ENCODE measurements around the gene POTEF. TPM values are rescaled to one million over a fixed set of nuclear protein-coding genes. Genes with fewer than 3 reads are reported as not detected.
"Not testable (repeated sequence)": the region's sequence is repeated elsewhere in the genome, so short reads cannot be mapped to it uniquely, and the experiment has no call there.

POTEF gene
- total RNA-seq, 1 donor: under 0.01 TPM

- not testable (repeated sequence) for DNase-seq (ENCODE audit: low read depth in 2 of 3, low spot score in 2 of 3)
Measured at GRCh38 chr2:130153721-130154422, 24.9 kb upstream of the POTEF start.

- no peak for DNase-seq (ENCODE audit: low read depth in 2 of 3, low spot score in 2 of 3)
Measured at GRCh38 chr2:130152816-130153595, 24.0 kb upstream of the POTEF start.

- not testable (repeated sequence) for DNase-seq (ENCODE audit: low read depth in 2 of 3, low spot score in 2 of 3)
Measured at GRCh38 chr2:130152136-130152815, 23.3 kb upstream of the POTEF start.

GRCh38 chr2:130151145-130151512, 22.1 kb upstream of the POTEF start:
- not testable (repeated sequence) for DNase-seq (ENCODE audit: low read depth in 2 of 3, low spot score in 2 of 3)

- no peak for DNase-seq (ENCODE audit: low read depth in 2 of 3, low spot score in 2 of 3)
Measured at GRCh38 chr2:130150181-130151144, 21.4 kb upstream of the POTEF start.

GRCh38 chr2:130148515-130148914, 19.5 kb upstream of the POTEF start:
- not testable (repeated sequence) for DNase-seq (ENCODE audit: low read depth in 2 of 3, low spot score in 2 of 3)

- DNase-seq (ENCODE audit: low read depth in 2 of 3, low spot score in 2 of 3): not testable (repeated sequence)
Measured at GRCh38 chr2:130145006-130145414, 16.0 kb upstream of the POTEF start, which contains the start of gene CCDC74B. TSS of gene CCDC74B (minus strand) at chr2:130145112. CDS start at chr2:130144996, 116 bp downstream.

GRCh38 chr2:130143266-130144039, 14.4 kb upstream of the POTEF start:
- DNase-seq (ENCODE audit: low read depth in 2 of 3, low spot score in 2 of 3): not testable (repeated sequence)

- DNase-seq (ENCODE audit: low read depth in 2 of 3, low spot score in 2 of 3): not testable (repeated sequence)
Measured at GRCh38 chr2:130142396-130143265, 13.6 kb upstream of the POTEF start.

GRCh38 chr2:130141645-130142370, 12.8 kb upstream of the POTEF start:
- not testable (repeated sequence) for DNase-seq (ENCODE audit: low read depth in 2 of 3, low spot score in 2 of 3)

GRCh38 chr2:130141002-130141401, 12.0 kb upstream of the POTEF start:
- not testable (repeated sequence) for DNase-seq (ENCODE audit: low read depth in 2 of 3, low spot score in 2 of 3)

GRCh38 chr2:130140516-130140915, 11.5 kb upstream of the POTEF start:
- DNase-seq (ENCODE audit: low read depth in 2 of 3, low spot score in 2 of 3): not testable (repeated sequence)

- not testable (repeated sequence) for DNase-seq (ENCODE audit: low read depth in 2 of 3, low spot score in 2 of 3)
Measured at GRCh38 chr2:130139331-130140280, 10.6 kb upstream of the POTEF start.

GRCh38 chr2:130138841-130139251, 9.8 kb upstream of the POTEF start:
- DNase-seq (ENCODE audit: low read depth in 2 of 3, low spot score in 2 of 3): not testable (repeated sequence)

GRCh38 chr2:130138326-130138725, 9.3 kb upstream of the POTEF start:
- DNase-seq (ENCODE audit: low read depth in 2 of 3, low spot score in 2 of 3): not testable (repeated sequence)

GRCh38 chr2:130137118-130137517, 8.1 kb upstream of the POTEF start:
- DNase-seq (ENCODE audit: low read depth in 2 of 3, low spot score in 2 of 3): not testable (repeated sequence)

Data from hematopoietic multipotent progenitor cell (in vitro differentiated cells).